ENCODE results near the gene TFAM.
"Not testable (repeated sequence)": the region's sequence is repeated elsewhere in the genome, so short reads cannot be mapped to it uniquely, and the experiment has no call there.

Gene TFAM

DNA sequence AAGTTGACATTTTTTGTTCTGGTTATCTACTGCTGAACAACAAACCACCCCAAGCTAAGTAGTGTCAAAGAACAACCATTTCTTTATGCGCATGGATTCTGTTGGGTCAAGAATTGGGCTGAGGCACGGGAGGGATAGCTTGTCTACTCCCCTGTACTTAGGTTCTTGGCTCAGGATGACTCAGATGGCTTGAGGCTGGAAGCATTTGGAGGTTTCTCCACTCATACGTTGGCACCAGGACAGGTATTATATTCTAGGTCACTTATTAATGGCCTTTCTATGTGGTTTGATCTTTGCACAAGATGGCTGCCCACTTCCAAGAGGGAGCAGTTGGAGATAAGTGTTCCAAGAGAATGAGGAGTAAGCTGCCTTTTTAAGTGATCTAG lies 11.8 kb upstream of the TFAM start:
- DNase-seq = no peak

DNA sequence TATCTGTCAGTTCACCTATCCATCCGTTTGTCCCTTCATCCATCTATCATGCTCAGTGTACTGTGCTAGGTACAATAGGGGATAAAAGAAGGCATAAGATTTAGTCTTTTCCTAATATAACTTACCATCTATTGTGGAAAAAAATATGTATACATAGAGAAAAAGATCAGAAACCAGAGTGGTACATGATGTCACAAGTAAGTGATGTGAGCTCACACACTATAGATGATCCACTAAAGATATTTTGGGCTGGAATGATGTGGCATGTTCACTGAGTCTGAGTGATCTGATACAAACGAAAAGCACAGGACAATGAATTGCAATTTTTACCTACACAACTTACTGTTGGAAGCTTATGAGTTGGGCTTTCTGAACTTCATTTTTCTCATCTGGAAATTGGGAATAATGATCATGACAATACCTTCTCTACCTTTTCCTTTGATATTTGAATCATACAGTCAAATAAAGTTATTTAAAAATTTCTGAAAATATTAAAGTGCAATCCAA lies 2.7 kb upstream of the TFAM start:
- DNase-seq = peak; percentile 16

DNA sequence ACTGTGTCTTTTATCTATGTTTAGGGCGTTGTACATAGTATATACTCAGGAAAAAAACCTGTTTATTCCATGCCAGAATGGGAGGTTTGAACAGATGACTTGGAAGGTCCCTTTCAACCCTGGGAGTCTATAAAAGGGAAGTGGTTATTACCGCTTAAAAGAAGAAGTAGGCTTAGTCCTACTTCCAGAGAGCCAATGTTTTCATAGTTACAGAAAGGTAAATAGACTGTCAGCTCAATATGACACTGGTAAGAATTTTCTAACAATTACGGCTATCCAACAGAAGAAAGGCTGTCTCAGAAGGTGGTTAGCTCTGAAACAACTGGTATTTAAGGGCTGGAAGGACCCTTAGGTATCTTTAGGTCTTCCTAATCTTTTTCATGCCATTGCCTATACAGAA lies 1.1 kb upstream of the TFAM start:
- DNase-seq = peak; percentile 95

DNA sequence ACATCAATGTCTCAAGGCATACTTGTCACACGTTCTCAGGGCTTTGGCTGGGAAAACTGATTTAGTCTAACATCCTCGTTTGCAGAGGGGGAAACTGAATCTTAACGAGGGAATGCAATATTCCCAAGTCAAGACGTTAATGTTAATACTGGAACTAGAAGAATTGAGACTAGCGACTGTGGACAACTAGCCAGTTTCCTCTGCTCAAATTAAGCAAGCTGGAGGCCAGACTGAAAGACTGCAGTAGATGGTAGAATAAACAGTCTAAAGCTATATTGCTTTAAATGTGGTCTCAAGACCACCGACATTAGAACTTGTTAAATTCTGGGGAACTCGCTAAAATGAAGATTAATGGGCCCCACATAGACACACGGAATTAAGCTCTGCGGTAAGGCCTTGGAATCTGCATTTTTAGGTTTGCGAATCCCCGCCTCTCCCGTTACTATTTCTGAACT lies 639 bp upstream of the TFAM start:
- DNase-seq = no peak

DNA sequence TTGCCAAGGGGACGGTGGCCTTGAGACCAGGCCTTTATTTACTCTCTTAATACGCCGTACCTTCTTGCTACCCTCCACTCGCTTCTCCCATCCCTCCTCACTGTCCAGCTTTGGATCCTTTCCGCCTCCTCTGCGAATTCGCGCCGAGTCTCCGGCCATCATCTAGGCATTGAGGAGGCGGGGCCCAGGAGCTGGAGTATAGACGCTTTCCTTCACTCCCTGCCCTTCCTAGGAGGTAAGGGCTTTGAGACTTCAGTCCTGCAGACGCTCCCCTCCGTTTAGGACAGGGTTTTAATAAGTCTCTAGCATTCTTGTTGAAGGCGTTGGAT lies 538 bp downstream of the TFAM start:
- DNase-seq = peak; percentile 69

DNA sequence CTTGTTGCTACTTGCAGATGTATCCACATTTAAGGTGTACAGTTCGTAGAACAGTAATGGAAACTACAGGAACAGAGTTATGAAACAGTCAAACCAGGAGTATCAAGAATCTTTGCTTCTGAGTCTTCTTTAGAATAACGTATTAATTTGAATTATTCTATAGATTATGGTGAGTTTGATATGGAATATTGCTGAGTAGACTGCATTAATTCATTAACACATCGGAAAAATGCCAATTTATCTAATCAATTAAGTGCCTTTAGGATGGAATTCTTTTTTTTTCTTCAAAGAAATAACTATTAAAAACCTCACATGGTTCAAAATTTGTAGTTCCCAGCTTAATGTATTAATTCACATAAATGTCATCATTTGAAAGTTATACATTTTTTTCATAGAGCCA lies 3.8 kb downstream of the TFAM start:
- DNase-seq = no peak

DNA sequence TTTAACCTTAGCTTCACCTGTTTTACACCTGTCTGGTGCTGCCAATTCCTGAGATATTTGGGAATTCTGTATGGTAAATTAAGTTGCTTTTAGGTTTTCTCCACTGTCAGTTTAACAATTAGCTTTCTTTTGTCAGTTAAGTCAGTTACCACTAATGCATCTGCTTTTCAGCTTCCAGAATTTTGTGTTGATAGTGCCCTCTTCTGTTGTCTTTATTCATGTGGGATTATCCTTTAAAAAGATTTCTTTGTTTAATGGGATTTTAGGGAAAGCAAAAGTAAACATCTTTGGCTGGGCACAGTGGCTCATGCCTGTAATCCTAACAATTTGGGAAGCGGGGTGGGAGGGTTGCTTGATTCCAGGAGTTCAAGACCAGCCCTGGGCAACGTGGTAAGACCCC lies 8.1 kb downstream of the TFAM start:
- no peak for DNase-seq

DNA sequence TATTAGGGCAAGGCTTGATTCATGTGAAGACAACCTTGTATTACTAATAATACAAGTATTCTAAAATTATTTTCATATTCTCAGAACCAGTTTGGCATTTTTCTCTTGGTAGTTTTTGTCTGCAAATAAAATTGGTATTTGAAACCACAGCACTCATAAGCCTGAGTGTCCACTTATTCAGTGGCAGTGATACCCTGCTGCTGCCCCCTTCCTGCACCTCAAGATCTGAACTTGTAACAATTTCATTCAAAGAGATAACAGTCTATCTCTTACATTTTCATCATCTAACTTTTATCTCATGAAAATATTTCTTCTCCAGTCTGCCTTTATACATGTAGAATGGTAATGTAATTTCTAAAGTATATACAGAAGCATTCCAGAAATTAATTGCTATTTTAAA lies 9.3 kb downstream of the TFAM start:
- no peak for DNase-seq

DNA sequence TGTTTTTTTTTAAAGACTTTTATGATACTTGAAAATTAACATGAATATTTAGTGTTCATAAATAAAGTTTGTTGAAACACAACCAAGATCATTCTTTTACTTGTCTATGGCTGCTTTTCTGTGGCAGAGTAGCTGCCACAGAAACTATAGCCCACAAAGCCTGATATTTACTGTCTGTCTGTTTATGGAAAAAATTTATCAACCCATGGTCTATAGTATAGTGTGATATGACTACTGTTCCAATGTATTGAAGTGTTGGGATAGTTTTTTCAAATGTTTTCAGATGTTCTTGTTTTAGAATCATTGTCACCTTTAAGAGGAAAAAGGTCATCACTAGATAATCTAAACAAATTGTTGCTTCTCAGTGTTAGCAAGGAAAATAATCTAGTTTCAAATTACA lies 10.8 kb downstream of the TFAM start:
- DNase-seq = no peak

DNA sequence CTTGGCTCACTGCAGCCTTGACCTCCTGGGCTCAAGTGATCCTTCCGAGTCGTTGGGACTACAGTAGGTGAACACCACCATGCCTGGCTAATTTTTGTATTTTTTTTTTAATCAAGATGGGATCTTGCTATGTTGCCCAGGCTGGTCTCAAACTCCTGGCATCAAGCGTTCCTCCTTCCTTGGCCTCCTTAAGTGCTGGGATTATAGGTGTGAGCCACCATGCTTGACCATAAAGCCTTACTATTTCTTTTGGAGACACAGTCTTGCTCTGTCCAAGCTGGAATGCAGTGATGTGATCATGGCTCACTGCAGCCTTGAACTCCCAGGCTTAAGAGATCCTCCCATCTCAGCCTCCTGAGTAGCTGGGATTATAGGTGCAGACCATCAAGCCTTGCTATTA lies 12.6 kb downstream of the TFAM start:
- no peak for DNase-seq

DNA sequence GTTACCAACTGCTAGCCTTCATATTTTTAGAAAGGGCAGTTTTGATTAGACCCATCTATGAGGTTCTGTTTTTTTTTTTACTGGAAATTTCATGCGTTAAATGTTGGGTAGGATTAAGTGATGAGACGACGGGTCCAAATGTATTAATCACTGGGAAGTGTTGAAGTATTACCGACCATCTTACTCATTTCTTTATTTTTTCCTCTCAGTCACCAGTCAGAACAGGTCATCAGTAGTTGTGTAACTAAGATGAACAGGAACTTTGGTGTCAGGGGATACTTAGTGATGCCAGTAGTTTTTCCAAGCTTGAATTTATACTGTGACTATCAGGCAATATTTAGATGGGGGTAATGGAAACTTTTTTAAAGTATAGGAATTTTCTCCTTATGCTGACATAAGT lies 14.2 kb downstream of the TFAM start:
- no peak for DNase-seq

DNA sequence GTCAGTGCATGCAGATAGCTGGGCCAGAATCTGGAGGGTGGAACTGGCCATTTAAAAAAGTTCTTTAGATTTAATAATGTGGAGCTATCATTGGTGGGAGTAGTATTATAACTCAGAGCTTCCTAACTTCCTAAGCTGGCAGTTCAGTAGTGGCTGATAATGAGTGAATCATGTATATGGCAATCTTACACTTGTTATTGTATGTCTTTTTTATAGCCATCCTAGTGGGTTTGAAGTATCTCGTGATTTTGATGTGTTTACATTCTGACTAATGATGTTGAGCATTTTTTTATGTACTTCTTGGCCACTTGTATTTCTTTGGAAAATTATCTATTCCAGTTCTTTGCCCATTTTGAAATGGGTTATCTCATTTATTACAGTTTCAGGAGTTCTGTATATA lies 15.4 kb downstream of the TFAM start:
- DNase-seq = no peak

DNA sequence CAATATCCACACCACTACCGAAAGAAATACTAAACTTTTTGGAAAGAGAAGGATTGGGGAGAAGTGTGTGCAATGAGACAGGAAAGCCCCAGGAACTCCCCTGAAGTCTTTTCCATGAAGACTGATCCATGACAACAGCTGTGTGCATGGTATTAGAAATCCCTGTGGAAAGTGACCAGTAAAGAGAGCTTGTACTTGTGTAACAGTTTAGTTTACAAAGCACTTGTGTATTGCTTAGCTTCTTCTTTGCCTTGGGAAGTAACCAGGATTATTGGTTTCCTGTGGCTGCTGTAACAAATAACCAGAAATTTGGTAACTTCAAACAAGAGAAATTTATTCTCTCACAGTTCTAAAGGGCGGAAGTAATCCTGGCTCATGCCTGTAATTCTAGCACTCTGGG lies 18.8 kb downstream of the TFAM start:
- no peak for DNase-seq

DNA sequence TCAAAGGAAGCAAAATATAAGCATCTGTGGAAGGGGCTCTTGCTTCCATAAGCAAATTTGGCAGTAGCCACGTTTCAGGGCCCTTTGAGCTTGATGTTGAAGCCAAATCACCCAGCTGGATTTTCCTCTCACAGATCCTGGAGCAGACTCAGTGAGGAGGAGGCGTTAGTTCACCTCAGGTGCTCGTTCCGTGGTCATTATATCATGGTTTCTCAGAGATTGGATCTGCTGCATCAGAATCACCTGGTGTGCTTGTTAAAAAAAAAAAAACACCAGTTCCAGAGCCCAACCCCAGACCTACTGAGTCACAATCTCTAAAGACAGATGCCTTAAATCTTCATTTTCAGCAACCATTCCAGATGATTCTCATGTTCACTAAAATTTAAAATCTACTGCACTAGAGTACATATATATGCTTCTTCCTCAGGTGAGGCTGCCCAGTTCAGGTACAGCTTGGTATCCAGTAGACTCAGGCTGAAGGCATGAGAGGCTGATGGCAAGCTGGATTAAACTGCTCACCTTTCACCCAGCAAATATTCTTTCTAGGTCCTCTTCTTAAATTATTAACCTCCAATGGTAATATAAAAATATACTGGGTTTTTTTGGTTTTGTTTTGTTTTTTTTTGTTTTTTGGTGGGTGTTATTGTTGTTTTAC lies 24.9 kb downstream of the TFAM start:
- DNase-seq = no peak

DNA sequence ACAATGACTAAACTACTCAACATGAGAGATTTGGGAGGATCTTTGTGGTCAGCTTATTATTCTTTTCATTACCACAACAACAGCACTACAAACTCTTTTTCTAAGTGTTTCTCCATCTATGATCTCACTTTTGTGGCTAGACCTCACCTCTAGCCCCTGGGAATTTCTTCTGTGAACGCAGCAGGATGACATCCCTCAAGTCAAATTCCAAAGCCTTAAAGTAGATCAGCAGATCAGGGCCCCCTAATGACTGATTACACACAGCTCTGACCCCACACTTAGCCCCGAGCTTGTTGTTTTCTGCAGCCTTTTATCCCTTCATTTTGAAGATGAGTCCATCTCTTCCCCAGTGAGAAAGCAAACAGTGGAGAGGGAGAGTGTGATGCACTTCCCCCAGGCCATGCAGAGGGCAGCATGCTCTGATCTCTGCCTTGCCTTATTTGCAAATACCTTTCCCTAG lies 27.3 kb downstream of the TFAM start:
- DNase-seq = no peak

DNA sequence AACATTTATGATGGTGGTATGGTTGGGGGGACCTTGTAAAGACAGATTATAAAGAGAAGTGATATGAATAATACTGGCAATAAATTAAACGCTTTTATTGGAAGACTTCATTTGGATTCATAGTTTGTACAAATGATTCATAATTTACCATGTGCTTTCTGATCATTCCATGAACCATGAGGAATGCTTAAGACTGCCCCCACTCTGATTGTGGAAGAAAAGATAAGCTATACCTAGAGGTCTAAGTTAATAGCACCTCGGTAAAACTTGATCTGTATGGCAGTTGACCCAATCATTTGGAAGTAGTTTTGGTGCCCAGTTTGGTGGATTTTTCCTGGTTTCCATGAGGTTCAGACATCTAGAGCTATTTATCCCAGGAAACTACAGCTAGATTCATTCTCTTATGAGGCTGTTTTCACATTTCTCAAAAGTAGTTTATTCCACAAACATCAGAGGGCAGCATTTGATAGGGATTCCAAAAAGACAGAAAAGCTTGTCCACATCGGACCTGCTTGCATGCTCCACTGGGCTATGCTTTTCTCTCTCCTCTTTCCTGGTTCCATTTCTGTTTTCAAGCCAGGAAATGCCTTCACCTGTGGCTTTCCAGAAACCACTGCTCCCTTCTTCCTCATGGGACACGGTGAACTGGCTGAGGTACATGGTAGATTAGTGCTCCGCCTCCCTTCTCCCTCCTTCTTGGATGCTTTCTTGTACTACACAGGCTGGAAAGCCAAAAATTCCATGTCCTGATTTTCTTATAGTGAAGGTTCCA lies 29.2 kb downstream of the TFAM start:
- DNase-seq = peak; percentile 66

DNA sequence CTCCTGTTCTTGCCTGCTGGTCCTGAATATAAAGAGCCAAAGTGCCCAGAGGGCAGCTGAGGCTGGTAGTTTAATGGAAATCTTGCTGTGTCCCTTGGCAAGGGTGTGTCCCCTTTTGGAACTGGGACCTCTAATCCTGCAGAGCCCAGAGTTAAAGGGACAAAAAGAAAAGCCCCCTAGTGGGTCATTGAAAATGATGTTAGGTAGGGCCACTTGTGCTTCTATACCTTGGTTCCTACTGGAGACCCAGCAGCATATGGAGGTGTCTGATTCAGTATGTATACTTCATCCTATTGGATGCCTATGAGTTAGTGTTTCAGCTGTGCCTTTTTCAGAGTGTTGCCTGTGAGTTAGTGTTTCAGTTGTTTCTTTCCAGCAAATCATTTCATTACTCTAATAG lies 30.5 kb downstream of the TFAM start:
- DNase-seq = no peak

DNA sequence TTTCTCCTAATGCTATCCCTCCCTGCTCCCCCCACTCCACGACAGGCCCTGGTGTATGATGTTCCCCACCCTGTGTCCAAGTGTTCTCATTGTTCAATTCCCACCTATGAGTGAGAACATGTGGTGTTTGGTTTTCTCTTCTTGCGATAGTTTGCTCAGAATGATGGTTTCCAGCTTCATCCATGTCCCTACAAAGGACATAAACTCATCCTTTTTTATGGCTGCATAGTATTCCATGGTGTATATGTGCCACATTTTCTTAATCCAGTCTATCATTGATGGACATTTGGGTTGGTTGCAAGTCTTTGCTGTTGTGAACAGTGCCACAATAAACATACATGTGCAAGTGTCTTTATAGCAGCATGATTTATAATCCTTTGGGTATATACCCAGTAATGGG lies 32.7 kb downstream of the TFAM start:
- DNase-seq = not testable (repeated sequence)

DNA sequence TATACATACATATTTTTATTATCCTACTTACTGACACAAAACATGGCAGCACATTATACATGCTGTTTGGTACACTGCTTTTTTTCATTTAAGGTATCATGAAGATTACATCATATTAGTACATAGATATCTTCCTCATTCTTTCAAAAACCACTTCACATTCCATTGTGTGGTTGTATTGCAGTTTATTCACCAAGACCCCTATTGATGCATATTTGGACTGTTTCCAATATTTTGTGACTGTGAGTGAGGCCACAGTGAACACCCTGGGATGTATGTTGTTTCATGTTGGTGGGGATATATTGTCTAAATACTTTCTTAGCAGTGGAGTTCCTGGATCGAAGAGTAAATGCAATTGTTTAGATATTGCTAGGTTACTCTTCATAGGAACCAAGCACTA lies 39.0 kb downstream of the TFAM start:
- DNase-seq = no peak

DNA sequence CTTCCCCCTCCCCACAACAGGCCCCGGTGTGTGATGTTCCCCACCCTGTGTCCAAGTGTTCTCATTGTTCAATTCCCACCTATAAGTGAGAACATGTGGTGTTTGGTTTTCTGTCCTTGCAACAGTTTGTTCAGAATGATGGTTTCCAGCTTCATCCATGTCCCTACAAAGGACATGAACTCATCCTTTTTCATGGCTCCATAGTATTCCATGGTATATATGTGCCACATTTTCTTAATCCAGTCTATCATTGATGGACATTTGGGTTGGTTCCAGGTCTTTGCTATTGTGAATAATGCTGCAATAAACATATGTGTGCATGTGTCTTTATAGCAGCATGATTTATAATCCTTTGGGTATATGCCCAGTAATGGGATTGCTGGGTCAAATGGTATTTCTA lies 43.2 kb downstream of the TFAM start:
- DNase-seq = not testable (repeated sequence)

DNA sequence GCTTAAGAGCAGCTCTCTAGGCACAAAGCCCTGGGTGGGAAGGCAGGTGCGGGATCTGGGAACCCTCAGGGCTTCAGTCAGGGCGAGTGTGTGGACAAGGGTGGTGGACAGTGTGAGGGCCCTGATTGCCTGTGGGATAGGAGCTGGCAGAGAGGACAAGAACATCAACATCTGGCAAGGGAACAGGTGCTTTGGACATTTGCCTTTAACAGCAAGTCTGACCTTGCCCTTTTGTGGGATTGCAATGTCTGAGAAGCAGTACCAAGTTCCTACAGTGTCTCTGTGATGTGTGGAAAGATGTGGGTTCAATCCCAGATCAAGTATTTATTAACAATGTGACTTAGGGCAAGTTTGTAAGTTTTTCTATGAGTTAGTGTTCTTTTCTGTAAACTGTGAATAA lies 46.7 kb downstream of the TFAM start:
- DNase-seq = no peak

DNA sequence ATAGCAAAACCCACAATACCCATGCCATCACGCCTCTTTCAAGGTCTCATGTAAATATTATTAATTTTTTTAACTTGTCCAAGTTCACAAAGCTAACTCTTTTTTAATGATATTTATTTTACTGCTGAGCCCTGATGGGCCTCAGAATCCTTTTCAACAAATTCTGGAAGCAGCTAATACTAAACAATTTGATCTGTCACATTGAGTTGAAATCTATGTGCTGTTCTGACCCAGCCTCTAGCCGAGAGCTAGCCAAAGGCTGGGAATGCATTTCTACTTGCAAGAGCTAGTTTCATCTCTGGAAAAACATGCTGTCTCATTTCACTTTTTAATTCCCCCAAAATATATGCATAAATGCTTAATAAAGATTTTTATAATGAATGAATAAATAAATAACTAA lies 47.9 kb downstream of the TFAM start:
- DNase-seq = no peak

DNA sequence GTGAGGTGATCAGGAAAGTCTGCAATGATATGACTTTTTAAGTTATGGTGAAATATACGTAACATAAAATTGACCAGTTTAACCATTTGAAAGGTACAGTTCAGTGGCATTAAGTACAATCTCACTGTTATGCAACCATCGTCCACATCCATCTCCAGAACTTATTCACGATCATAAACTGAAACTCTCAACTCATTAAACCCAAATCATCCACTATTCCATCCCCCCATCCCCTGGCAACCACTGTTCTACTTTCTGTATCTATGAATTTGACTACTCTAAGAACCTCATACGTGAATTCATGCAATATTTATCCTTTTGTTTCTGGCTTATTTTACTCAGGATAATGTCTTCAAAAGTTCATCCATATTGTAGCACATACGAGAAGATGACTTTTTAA lies 48.4 kb downstream of the TFAM start:
- no peak for DNase-seq

DNA sequence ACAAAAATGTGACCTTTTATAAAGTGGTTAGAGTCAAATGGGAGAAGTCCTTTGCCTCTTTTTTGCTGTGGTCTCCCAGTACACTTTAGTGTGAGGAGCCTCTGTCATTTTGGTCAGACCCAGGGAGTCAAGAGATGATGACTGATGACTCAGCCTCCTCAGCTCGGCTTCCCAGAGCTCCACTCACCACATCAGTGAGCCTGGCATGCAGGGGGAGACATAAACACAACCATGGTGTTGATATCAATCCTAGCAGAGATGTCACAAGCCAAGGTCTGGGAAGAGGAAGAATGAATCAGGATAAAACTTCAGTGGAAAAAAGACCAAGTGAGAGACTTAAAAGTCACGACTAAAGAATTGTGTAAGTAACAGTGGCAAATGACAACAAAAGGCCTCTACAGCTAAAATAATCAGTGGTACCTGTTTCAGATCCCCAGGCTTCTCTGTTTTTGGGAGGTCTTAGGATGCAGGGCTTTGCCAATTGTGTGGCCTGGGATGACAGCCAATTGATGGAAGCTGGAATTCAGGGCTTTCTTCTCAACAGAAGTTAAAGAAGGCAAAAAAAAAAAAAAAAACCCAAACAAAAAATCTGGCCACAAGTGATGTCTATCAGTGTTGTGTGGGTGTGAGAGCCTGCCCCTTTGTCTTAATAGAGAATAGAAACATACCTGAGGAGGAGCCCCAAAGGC lies 50.2 kb downstream of the TFAM start:
- peak; percentile 83 for DNase-seq
